Neural crest cell (in vitro differentiated cells): Measurements from ENCODE around the gene QSOX2. TPM values are rescaled to one million over a fixed set of nuclear protein-coding genes. Genes with fewer than 3 reads are reported as not detected.
A peak's percentile ranks its signal among the peaks of the same experiment; 100 is the strongest.

Source experiments
- DNase-seq: peaks from one replicate; pipeline ENCODE4 v3.0.0; 2021; ENCODE audit warnings: low read depth, mixed read lengths, low spot score
- H3K27ac Mint-ChIP-seq: one replicate; pipeline ENCODE4 v1.8.0; 2021; ENCODE audit warnings: mild to moderate bottlenecking, mixed read lengths; ENCODE audit not compliant: unreplicated experiment
- H3K27me3 Mint-ChIP-seq: 2 replicates; pipeline ENCODE4 v1.8.0; 2021; ENCODE audit warnings: low read depth, mild to moderate bottlenecking, mixed read lengths
- H3K36me3 Mint-ChIP-seq: 2 replicates; pipeline ENCODE4 v1.8.0; 2021; ENCODE audit warnings: low read depth, mild to moderate bottlenecking, mixed read lengths
- H3K4me1 Mint-ChIP-seq: 2 replicates; pipeline ENCODE4 v1.8.0; 2021; ENCODE audit warnings: mixed read lengths
- H3K4me3 Mint-ChIP-seq: one replicate; pipeline ENCODE4 v1.8.0; 2021; ENCODE audit warnings: mild to moderate bottlenecking, mixed read lengths
- H3K9me3 Mint-ChIP-seq: 2 replicates; pipeline ENCODE4 v1.8.0; 2021; ENCODE audit warnings: mixed read lengths
- total RNA-seq: library from RNA; stranded (reverse); gene quantifications from 2 replicates; pipeline ENCODE4 v1.2.1, GENCODE V29; 2021
- TF ChIP-seq, protein P1 (sequence below): fragments of 200-600 bp; sonication (generic); conservative IDR thresholded peaks from 2 replicates; pipeline ENCODE4 v1.5.0; 2021; ENCODE audit warnings: antibody characterized with exemption, mild to moderate bottlenecking

QSOX2 gene
- total RNA-seq, 1 donor from 2014 or later = 28.7 TPM

GRCh38 chr9:136283291-136284235 lies 38.0 kb upstream of the QSOX2 start:
- Mint-ChIP-seq H3K4me3 (no peak overlapping the region), H3K36me3 (no peaks in the 10 kb centered on the region), H3K9me3 (no peaks in the 10 kb centered on the region), H3K27me3 (peaks cover 8% of the 10 kb centered on the region), H3K27ac (no peak overlapping the region), H3K4me1 (no peaks in the 10 kb centered on the region)
- peak; percentile 89 for DNase-seq
- TF ChIP-seq, protein P1, sequence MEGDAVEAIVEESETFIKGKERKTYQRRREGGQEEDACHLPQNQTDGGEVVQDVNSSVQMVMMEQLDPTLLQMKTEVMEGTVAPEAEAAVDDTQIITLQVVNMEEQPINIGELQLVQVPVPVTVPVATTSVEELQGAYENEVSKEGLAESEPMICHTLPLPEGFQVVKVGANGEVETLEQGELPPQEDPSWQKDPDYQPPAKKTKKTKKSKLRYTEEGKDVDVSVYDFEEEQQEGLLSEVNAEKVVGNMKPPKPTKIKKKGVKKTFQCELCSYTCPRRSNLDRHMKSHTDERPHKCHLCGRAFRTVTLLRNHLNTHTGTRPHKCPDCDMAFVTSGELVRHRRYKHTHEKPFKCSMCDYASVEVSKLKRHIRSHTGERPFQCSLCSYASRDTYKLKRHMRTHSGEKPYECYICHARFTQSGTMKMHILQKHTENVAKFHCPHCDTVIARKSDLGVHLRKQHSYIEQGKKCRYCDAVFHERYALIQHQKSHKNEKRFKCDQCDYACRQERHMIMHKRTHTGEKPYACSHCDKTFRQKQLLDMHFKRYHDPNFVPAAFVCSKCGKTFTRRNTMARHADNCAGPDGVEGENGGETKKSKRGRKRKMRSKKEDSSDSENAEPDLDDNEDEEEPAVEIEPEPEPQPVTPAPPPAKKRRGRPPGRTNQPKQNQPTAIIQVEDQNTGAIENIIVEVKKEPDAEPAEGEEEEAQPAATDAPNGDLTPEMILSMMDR = peak; percentile 89

GRCh38 chr9:136282272-136282861 lies 36.8 kb upstream of the QSOX2 start:
- H3K36me3 Mint-ChIP-seq = no peaks in the 10 kb centered on the region
- TF ChIP-seq, protein P1 = no peak
- H3K4me3 Mint-ChIP-seq = no peak overlapping the region
- H3K27me3 Mint-ChIP-seq = peaks cover 7% of the 10 kb centered on the region
- H3K27ac Mint-ChIP-seq = no peak overlapping the region
- no peaks in the 10 kb centered on the region for H3K9me3 Mint-ChIP-seq
- DNase-seq = no peak
- no peaks in the 10 kb centered on the region for H3K4me1 Mint-ChIP-seq

DNA sequence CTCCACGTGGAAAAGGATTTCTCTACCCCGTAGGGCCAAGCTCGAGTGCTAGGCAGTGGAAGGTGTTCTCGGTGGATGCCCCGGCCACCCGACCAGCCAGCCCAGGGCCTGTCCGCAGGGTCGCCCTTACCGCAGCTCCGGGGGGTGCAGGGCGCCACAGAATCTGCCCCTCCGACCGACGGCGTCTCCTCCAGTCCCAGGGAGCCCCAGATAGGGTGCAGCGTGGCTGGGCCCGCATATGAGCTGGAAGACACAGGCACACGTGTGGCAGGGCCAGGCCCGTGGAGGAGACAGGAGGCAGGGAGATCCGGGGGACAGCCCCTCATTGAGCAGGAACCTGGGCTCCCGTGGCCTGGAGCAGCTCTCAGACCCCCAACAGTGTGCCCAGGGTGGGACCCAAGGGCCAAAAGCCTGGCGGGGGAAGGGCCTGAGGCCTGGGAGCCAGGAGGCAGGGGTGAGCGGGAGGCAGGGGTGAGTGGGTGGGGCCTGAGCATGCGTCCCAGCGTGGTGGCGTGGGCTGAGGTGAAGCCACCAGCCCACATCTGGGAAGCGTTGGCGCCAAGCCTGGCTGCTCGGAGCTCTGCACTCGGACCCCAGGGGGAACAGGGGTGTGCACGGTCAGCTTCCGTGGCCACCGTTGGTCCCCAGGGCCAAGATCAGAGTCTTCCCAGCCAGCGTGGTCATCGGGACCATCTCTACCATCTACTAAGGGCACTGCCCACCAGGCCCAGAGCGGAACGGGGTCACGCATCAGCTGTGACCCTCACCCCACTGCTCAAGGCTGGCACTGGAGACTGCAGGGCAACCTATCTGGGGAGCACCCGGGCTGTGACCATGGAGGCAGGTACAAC lies 36.0 kb upstream of the QSOX2 start:
- TF ChIP-seq, protein P1 = no peak
- Mint-ChIP-seq H3K9me3 (no peaks in the 10 kb centered on the region), H3K27ac (no peak overlapping the region)

GRCh38 chr9:136280535-136281315 lies 35.1 kb upstream of the QSOX2 start:
- Mint-ChIP-seq H3K4me3 (no peak overlapping the region), H3K27me3 (peaks cover 7% of the 10 kb centered on the region), H3K4me1 (no peaks in the 10 kb centered on the region), H3K36me3 (no peaks in the 10 kb centered on the region), H3K9me3 (no peaks in the 10 kb centered on the region), H3K27ac (no peak overlapping the region)
- TF ChIP-seq, protein P1 = no peak
- DNase-seq = no peak

More for the DNA sequence above, 36.0 kb upstream of the QSOX2 start:
- Mint-ChIP-seq H3K4me3 (no peak overlapping the region), H3K36me3 (no peaks in the 10 kb centered on the region), H3K4me1 (no peaks in the 10 kb centered on the region), H3K27me3 (peaks cover 4% of the 10 kb centered on the region)
- DNase-seq = no peak

GRCh38 chr9:136279471-136279870 lies 33.9 kb upstream of the QSOX2 start:
- Mint-ChIP-seq H3K27me3 (peaks cover 10% of the 10 kb centered on the region), H3K36me3 (no peaks in the 10 kb centered on the region), H3K4me1 (no peaks in the 10 kb centered on the region), H3K4me3 (no peak overlapping the region), H3K9me3 (no peaks in the 10 kb centered on the region), H3K27ac (no peak overlapping the region)
- TF ChIP-seq, protein P1 = no peak
- DNase-seq = no peak
